HPDE6-E6E7 (cell line): ENCODE data around the gene SYT1.
"Not testable (repeated sequence)": the region's sequence is repeated elsewhere in the genome, so short reads cannot be mapped to it uniquely, and the experiment has no call there.

ENCODE experiments used
- DNase-seq: peaks from one replicate; pipeline ENCODE4 v3.0.0; 2011; ENCODE audit warnings: missing footprints; ENCODE audit errors: extremely low spot score

SYT1 gene

GRCh38 chr12:78966926-78967325 is 102.4 kb downstream of the SYT1 start:
- no peak for DNase-seq

DNA sequence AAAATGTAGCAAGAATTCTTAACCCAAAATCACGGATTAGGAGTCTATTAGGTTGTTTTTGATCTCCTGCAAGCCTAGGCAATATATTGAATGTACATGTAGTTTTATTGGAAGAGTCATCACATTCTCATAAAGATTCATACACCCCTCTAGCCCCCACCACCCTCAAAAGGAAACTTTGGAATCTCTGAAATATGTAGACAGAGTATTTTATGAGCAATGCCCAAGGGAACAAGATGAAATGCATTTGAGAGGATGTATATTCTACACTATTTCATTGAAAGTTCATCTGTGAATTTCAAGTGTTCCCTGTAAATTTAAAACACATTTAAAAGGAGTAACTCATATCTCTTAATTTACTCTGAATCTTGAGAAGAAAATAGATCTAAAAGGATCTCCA is 103.7 kb downstream of the SYT1 start:
- no peak for DNase-seq

GRCh38 chr12:78970041-78970440 is 105.5 kb downstream of the SYT1 start:
- no peak for DNase-seq

- peak; percentile 7 for DNase-seq
Measured at GRCh38 chr12:78977304-78977867, 112.8 kb downstream of the SYT1 start.

DNA sequence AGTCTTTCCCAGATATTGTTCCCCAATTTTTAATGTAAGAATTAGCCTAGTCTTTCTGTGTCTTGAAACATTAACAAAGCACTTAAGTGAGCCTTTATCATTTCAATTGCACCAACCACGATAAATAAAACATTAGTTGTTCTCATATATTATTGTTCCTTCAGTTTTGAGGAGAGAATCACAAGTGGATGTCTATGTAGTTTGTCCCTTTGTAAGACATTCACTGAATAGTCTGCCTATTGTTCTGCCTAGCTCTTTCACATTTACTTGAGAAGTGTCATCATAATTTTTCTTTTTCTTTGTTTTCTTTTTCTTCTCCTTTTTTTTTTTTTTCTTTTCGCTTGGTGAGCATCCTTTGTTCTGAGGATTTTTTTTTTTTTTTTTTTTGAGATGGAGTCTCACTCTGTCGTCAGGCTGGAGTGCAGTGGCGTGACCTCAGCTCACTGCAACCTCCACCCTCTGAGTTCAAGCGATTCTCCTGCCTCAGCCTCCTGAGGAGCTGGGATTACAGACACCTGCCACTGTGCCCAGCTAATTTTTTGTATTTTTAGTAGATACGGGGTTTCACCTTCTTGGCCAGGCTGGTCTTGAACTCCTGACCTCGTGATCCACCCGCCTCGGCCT is 129.7 kb downstream of the SYT1 start:
- DNase-seq = no peak

GRCh38 chr12:79000501-79000900 is 135.9 kb downstream of the SYT1 start:
- DNase-seq = no peak

- no peak for DNase-seq
Measured at GRCh38 chr12:79001404-79001803, 136.8 kb downstream of the SYT1 start.

- DNase-seq = no peak
Measured at GRCh38 chr12:79006306-79006705, 141.7 kb downstream of the SYT1 start.

DNA sequence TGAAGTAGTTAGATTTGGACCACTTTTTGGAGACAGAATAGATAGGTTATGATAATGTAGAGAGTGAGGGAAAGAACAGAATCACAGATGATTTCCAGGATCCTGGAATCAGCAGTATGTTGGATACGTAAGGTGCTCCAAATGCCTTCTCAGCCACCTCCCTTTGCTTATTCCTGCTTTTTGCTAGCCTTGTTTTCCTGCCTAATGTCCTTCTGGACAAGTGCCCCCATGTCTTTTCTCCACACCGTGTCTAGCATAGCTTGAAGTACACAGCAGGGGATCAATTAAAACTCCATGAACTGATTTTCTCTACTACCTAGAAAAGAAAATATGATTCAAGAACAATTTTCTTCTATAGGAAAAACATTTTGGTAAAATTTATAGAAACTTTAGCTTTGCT is 144.0 kb downstream of the SYT1 start:
- DNase-seq = no peak

DNA sequence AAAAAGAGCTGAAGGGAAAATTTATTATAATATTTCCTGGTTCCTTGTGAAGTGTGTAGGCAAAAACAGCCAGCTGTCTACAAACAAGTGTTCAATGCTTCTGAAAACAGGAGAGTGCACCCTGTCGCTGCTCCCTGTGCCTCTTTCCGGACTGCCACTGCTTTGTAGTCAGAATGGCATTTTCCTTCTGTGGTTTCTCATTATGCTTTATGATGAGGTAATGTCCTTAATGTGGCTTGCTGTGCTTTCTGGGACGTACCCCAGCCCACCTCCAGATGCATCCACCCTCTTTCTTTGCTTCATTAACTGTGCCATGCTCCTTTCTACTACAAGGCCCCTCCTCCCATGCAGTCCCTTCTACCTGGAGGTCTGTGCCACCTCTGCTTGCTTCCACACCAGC is 148.1 kb downstream of the SYT1 start:
- no peak for DNase-seq

DNA sequence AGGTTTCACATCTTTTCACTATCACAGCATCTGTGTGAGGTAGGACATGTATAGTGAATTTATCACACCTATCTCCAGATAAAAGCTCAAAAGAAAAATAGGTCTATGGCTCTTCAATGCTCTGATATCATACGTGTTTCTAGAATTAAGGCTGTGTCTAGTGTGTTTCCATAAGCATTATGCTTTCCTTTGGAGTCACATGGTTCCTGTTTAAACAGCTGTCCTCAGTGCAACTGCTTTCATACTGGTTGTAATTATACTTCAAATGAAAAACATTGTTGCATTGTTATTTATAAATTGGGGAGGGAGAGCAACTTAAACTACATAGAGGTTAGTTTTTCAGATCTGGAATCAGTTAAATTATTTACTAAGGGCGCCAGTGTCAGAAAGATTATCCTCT is 151.6 kb downstream of the SYT1 start:
- DNase-seq = no peak

GRCh38 chr12:79019672-79020071 is 155.1 kb downstream of the SYT1 start:
- no peak for DNase-seq

DNA sequence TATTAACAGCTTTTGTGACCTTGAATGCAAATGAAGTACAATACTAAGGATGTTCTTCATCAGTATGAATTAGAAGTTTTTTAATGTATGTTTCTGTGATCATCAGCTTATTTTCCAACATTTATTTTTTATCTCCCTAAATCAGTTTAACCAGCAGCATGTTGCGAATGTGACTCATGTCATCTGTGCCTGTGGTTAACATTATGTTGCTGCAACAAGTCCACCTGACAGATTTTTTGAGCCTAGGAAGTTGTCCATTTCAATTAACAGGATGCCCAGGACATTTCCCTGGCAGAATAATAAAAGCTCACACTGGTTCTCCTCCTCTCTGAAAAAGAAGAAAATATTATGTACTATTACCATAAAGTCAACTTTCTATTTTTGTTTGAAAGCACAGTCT is 155.5 kb downstream of the SYT1 start:
- DNase-seq = no peak

DNA sequence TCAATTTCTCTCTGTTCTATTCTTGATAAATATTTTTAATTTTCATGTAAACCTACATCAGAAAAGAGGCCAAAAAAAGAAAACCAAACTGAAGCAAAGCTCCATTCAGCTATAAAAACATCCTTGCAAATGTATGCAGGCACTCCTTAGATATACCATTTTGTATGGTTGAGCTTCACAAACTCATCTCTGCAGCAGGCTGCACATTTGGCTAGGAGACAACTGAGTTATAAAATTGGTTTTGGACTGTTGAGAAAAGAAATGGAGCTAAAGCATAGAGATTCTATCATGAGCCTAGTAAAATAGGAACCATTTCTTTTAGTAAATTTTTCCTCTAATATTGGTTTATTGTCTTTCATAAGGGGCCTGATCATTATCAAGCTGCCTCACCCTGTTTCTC is 156.4 kb downstream of the SYT1 start:
- no peak for DNase-seq

- no peak for DNase-seq
Measured at GRCh38 chr12:79023261-79023660, 158.7 kb downstream of the SYT1 start.

- DNase-seq = no peak
Measured at GRCh38 chr12:79023784-79024183, 159.2 kb downstream of the SYT1 start.

DNA sequence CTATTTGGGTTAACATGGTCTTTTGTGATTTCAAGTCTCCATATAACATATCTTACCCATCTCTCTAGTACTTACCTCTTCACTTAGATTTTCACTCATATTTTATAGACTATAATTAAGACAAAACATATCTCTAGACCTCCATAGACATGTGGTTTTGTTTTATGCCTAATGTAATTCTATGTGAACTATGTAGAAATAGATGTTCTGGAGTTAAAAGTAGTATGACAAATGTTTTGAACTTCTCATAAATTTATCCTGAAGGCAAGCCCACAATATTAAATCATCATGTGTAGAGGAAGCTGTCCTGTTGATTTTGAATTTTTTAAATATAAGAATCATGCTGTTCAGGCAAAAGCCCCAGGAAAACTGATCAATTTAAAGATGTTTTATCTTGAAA is 169.2 kb downstream of the SYT1 start:
- no peak for DNase-seq

- DNase-seq = not testable (repeated sequence)
Measured at GRCh38 chr12:79044748-79045147, 180.2 kb downstream of the SYT1 start.

- not testable (repeated sequence) for DNase-seq
Measured at GRCh38 chr12:79045149-79045703, 180.7 kb downstream of the SYT1 start.

DNA sequence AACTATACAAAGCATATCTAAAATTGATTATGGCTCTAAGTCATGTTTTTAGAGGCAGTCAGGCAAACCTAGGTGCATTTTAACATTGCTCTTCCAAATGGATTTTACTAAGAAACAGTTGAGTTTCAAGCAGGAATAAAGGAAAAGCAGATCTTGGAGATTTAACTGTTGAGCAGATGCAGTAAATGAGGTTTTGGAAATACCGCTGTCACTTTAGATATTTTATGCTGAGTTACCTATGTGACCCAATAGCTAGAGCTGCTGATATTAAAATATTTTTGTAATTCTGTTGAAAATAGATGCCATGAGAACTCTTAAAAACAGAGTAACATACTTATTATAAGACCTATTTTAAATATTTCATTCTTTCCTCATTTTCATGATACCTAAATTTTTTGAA is 181.4 kb downstream of the SYT1 start:
- no peak for DNase-seq

DNA sequence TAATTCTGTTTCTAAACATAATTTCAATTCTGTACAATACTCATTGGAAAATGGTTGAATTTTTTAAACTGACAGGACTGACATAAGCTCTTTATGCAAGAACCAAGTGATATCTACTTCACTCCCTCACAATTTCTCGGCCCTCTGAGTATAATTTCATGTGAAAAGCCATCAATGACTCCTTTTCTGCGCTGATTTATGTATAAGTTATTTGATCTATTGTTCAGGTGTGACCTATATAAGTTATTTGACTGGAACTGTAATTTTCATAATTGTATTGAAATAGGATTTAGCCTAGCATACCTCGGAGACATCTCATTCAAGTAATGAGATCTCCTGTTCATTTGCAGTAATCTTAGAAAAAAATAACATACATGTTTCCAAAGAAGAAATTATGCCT is 184.4 kb downstream of the SYT1 start:
- DNase-seq = no peak

DNA sequence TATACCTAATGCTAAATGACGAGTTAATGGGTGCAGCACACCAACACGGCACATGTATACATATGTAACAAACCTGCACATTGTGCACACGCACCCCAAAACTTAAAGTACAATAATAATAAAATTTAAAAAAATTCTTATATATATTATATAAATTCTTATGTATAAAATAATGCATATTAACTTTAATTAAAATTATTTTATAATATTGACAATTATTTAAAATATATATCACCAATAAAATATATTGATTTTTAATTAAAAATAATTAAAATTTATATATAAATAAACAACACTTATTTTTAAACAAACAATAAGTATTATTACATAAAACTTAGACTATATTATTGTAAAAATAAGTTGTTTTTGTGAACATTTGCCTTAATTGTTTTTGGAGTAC is 188.8 kb downstream of the SYT1 start:
- DNase-seq = no peak

GRCh38 chr12:79055926-79056674 is 191.5 kb downstream of the SYT1 start:
- peak; percentile 7 for DNase-seq
